Stimulated activated CD4-positive, alpha-beta T cell treated with anti-CD3 and anti-CD28 coated beads, Interleukin-15, amount 100 ng/mL, for 1 hour (primary cell): ENCODE data around the gene ZNF710.

ENCODE experiments used
- DNase-seq, 2 donors: peaks; one replicate each; pipeline ENCODE4 v3.0.0-alpha.2; 2020; ENCODE audit warnings: low read depth in 1 of 2, low spot score in 1 of 2

The ZNF710 gene

GRCh38 chr15:90078965-90079364 is 77.8 kb downstream of the ZNF710 start:
- DNase-seq: no peak

- DNase-seq: no peak
Observed at GRCh38 chr15:90079619-90080457, 78.7 kb downstream of the ZNF710 start.

DNA sequence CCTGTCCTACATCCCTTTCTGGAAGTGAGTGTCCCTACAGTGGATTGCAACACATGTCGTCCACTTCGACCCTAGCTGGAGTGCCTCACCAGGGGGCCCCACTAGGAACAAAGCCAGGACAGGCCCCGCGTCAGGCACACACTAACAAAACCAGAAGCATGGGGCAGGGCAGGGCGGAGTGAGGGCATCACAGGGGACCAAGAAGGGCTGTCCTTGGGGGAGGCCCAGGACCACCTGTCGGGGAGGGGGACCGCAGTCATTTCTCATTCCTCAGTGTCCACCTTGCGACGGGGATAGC is 79.3 kb downstream of the ZNF710 start:
- no peak for DNase-seq

DNA sequence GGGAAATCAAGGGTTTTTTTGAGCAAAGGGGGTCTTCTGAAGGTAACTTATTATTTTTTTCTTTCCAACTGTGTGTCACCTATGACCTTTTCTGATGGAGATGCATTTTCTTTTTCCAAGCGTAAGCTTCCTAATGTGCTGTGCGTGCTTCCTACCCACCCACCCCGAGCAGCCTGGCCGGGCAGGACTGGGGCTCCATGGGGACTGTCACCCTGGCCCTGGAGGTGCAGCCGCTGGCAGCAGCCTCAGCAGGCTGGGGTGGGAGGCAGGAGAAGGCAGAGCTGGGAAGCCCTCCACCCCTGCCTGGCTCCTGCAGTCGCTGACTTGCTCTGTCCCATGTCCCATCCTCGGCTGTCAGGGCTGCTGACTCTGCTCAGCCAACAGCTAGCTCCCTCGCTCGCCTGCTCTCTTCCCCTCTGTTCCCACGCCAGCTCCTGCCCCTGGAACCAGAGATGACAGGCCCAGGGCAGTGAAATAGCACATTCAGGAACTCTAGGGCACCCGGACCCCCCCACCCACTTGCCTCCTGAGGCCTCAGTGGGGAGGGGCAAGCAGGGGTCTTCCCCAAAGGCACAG is 79.8 kb downstream of the ZNF710 start:
- DNase-seq: no peak

GRCh38 chr15:90082140-90082715 is 81.1 kb downstream of the ZNF710 start:
- no peak for DNase-seq

- DNase-seq: no peak
Observed at GRCh38 chr15:90083419-90083818, 82.3 kb downstream of the ZNF710 start.

GRCh38 chr15:90083954-90084607 is 83.0 kb downstream of the ZNF710 start:
- DNase-seq: no peak

- DNase-seq: no peak
Observed at GRCh38 chr15:90084876-90085423, 83.8 kb downstream of the ZNF710 start.

DNA sequence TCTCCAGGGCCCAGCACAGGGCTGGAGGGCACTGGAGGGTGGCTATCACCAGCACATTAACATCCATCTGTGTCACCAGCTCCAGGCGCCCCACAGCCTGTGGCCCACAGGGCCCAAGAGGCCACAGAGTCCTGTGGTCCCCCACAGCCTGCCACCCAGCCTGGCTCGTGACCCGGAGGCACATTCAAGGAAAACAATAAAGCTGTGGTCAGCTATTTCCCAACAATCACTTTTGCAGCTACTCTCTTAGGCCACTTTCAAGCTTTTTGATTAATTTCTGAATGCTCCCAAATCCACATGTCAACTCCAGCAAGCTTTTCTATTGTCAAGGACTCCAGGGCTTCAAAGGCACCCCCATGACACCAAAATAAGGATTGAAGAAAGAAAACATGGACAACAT is 84.4 kb downstream of the ZNF710 start:
- no peak for DNase-seq

DNA sequence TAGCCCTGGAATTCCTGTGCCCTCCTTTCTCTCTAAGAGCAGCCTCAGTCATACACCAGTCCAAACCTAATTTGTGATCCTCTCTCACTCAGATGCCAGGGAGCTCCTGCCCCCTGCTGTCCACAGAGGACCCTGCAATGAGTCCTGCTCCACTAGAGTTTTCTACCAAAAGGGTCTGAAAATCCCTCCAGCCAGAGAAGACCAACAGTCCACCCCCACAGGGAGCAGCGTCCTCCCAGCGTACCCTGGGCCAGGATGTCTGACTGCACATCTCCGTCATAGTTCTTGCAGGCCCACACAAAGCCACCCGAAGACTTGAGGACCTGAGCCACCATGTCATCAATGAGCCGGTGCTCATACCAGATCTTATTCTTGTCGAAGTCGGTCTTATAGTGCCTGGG is 85.7 kb downstream of the ZNF710 start:
- peak in 1 of 2 donors; percentile 36 for DNase-seq

DNA sequence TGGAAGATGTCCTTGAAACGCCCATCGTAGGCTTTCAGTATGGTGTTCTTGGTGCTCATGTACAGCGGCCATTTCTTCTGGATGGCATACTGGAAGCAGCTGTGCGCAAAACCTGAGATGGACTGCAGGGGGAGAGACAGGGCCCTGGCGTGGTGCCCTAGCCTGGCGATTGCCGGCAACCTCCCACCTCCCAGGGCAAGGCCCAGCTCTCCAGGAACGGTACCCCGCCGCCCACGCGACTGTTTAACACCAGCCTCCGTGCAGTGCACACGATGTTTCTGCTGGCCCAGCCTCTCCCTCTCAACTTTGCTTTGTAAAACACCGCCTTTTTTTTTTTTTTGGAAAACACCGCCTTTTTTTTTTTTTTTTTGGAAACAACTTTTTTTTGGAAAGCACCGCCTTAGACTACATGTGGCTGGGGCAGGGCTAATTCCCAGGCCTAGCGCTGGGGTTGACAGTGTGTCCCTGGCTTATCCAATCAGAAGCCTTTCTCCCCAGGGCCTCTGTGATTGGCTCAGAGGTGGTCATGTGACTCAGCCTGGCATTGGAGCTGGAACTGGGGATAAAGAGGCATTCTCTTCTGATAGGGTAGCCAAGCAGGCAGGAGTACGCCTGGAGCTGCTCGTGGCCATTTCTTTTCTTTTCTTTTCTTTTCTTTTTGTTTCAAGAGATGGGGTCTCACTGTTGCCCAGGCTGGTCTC is 86.5 kb downstream of the ZNF710 start:
- no peak for DNase-seq

DNA sequence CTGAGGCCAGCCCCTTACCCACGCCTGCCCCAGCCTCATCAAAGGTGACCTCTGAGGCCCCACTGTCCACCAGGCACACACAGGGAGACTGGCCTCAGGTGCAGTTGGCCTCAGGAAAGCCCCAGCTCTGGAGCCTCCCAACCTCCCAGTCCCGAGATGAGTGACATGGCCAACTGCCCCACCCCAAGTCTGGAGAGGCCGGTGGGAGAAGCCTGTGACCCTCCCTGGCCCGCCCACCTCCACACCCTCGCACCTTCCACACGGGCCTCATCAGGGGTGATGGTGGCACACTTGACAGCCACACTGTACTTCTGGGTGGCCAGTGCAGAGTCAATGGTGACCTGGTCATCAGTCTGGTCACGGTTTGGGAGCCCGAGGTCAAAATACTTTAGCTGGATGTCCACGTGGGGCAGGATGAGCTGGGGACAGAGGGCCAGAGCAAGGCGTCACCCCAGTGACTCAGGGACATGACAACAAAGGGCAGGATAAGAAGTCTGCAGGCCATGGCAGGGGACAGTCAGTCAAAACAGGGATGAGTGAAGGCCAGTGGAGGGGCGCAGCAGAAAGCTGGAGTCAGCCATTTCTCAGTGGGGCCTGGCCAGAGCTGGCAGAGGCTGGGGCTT is 89.2 kb downstream of the ZNF710 start:
- no peak for DNase-seq

DNA sequence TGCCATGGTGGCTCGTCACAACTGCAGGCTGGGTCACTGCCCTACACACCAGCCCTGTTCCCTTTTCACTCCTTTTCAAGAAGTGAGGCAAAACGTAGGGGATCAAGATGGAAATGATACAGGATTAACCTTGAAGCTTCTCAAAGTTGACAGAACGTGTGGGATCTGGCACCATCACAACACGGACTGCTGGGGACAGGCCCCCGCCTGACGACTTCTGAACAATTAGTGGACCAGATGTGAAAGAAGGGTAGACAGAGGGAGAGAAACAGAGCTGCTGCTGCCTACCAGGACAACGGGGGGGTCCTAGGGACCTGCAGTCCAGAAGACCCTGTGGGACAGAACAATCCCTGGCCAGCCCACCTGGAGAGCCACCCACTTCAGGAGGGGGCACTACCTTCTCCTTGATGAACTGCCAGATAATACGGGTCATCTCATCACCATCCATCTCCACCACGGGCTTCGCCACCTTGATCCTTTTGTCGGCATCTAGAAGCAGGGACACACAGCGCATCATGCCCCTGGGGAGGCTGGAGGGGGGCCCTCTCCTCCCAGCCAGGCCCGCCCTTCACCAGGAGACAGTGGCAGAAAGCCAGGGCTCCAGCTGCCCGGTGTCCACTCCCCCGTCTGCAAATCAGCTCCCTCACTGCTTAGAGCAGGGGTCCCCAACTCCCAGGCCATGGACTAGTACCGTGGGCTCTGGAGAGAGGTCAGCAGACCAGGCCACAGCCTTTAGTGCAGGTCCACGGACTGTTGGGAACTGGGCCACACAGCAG is 90.2 kb downstream of the ZNF710 start:
- DNase-seq: no peak

- DNase-seq: no peak
Observed at GRCh38 chr15:90095521-90095959, 94.4 kb downstream of the ZNF710 start.

DNA sequence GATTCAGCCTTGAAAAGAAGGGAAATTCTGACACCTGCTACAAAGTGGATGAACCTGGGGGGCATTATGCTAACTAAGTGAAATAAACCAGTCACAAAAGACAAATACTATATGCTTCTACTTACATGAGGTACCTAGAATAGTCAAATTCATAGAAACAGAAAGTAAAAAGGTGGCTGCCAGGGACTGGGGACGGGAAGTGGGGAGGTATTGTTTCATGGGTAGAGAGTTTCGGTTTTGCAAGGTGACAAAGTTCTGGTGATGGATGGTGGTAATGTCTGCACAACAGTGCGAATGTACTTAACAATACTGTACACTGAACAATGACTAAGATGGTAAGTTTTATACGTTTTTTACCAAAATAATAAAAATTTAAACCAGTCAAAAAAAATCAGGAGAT is 96.4 kb downstream of the ZNF710 start:
- peak; percentile 30 to 39 for DNase-seq

GRCh38 chr15:90099072-90099867 is 98.1 kb downstream of the ZNF710 start:
- no peak for DNase-seq

DNA sequence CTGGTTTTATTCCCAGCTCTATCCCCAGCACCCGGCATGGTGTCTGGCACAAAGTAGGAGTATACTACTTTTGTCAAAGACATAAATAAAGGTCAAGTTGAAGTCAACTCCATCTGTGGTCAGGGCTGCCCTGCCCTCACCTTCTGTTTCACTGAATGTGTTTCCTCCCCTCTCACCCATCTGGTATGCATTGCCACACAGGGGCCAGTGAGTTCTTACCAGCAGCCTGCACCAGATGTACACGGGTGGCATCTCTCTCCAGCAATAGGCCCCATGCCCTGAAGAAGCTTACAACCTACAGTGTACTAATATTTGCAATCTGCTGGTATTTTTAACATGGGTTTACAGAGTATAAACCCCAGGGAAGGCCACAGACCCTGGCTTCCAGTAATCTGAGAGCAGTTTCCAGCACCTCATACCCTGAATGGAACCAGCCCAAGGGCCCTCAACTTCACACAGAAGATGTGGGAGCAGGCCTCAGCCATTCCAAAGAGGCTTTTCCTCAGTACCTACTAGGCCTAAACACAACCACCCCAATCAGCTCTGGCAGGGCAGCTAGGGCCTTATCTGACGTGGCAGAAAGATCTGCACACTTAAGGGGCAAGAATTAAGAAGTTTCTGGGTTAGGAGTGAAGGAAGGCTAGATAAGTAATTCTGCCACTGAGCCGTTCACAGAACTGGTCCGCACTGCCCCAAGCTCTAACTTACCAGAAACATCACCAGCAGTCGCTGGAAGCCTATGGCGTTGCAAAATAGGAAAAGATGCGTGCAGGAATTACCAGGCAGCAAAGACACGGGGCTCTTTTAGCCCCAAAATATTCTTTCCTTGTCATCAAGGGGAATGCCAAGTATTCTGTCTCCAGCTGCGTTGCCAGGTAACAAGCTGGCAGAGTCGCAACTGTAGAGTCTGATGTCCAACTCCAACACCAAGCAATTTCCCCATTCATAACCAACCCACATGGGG is 99.0 kb downstream of the ZNF710 start:
- no peak for DNase-seq
